OCI-M1 (cell line): ENCODE data around the gene ANKRD10.

Experiments
- DNase-seq: peaks from one replicate; lab custom pipeline; 2025; lab: John Stamatoyannopoulos, UW

The ANKRD10 gene

GRCh38 chr13:110885966-110886869, 28.7 kb downstream of the ANKRD10 start:
- DNase-seq: no peak

DNA sequence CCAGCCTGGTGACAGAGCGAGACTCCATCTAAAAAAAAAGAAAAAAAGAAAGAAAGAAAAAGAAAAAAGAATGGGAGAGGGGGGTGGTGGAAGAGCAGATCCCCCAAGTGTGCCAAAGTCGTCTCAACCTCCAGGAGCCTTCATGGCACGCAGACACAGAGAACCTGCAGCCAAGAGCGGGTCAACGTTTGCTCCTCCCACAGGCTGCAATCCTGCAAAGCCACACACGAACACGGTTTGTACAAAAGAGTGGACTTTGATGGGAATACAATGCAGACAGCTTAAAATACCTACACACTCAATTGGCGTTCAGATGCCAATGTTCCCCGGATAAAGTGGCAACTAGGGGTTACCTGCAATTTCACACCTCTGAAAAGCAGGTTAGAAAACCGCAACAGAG, 29.4 kb downstream of the ANKRD10 start:
- DNase-seq: no peak

DNA sequence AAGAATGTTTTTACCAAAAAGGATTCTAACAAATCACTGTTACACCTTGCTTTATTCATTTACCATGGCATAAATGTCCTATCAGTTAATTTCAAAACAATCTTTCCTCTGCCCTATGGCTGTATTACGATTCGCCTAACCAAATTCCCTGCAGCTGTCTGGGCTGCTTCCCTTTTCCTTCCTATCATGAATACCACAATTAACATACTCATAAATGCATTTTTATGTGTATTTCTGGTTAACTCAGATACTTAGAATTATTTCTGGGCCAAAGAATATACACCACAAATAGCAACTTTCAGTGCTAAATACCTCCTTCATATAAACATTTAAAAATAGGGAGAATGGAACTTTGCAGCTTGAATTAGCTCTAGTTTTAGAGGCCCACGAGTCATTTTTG, 30.4 kb downstream of the ANKRD10 start:
- no peak for DNase-seq

- no peak for DNase-seq
Measured at GRCh38 chr13:110883542-110883941, 31.3 kb downstream of the ANKRD10 start.

DNA sequence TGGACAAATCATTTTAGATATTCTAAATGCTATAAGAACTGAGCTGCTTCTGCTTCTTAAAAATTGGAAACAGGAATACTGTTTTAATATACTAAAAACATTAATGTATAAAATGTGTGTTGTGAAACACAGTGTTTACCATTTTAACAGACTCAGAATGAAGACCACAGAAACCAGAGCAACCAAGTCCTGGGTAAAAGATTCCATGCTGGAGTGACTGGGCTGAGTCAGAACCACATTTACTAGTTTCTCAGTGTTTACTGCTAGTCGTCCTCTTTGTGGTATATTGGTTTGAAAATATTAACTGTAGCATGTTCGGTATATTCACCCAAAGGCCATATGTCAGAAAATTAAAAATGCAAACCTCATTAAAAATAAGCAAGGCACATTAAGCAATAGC, 31.9 kb downstream of the ANKRD10 start:
- no peak for DNase-seq

- no peak for DNase-seq
Measured at GRCh38 chr13:110881839-110882627, 32.8 kb downstream of the ANKRD10 start.

- DNase-seq: no peak
Measured at GRCh38 chr13:110880627-110881026, 34.2 kb downstream of the ANKRD10 start.

GRCh38 chr13:110879482-110879881, 35.4 kb downstream of the ANKRD10 start:
- no peak for DNase-seq

DNA sequence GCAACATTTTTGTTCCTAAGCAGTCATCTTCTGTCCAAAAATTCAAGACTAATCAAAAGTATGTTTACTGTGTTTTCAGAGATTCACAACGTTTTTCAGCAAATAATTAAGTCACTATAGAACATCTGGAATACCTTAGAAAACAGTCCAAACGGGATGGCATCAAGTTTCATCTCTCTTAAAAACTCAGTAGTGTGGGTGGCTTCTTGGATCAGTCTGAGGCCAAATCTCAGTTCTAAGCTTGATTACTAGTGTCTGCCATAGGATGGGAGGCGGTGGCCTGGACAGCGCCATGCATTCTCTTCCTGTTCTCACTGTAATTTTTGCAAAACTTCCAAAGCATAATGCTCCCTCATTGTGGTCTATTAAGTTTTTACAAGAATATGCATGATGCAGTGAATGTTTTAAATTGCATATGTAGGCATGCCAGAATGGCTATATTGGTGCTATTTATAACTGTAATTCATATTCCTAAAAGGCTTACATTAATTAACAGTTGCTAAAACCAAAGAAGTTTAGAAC, 37.1 kb downstream of the ANKRD10 start:
- DNase-seq: no peak

DNA sequence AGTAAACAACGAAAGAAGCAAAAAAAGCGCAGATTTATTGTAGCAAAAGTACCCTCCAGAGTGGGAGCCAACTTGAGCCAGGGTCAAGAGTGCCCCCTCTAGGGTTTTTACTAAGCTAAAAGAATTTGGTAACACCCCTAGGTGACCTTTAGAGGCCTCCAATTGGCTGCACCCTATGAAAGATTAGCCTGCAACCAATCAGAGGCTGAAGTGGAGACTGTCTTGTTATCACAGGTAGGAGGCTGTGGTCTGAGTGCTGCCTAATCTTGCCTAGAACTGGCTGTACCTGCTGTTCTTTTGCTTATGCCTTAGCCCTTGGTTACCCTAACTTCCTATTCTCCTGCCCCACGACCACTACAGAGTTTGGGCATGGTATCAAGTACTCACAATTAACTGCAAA, 38.3 kb downstream of the ANKRD10 start:
- DNase-seq: peak; percentile 4

GRCh38 chr13:110875241-110875640, 39.6 kb downstream of the ANKRD10 start:
- DNase-seq: peak; percentile 38

GRCh38 chr13:110874508-110874960, 40.3 kb downstream of the ANKRD10 start:
- DNase-seq: peak; percentile 77

DNA sequence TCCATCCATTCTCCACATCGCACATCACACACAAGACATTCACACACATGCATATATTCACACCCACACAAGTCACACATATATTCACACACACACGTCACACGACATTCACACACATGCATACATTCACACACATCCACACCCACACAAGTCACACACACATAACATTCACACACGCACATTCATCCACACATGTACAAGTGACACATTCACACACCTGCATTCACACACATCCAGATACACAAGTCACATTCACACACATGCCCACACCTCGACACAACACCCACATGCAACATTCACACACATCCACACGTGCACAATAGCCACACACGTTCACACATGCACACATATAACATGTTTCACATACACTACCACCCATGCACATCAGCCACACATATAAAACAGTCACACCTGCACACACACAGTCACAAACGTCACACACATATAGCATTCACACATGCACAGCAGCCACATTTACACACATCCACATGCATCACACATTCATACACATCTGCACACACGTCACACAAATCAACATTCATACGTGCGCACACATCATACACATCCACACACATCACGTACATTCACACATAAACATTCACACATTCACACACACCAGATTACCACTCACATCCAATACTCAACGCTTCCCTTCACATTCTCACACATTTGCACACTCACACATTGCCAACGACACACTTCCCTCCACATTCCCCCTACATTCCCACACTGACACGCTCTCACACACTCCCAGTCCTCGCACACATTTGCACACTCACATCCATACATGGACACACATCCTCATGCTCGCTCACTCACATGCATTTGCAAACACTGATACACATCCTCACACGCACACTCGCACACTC, 41.0 kb downstream of the ANKRD10 start:
- DNase-seq: no peak

GRCh38 chr13:110872768-110873638, 41.9 kb downstream of the ANKRD10 start:
- no peak for DNase-seq

DNA sequence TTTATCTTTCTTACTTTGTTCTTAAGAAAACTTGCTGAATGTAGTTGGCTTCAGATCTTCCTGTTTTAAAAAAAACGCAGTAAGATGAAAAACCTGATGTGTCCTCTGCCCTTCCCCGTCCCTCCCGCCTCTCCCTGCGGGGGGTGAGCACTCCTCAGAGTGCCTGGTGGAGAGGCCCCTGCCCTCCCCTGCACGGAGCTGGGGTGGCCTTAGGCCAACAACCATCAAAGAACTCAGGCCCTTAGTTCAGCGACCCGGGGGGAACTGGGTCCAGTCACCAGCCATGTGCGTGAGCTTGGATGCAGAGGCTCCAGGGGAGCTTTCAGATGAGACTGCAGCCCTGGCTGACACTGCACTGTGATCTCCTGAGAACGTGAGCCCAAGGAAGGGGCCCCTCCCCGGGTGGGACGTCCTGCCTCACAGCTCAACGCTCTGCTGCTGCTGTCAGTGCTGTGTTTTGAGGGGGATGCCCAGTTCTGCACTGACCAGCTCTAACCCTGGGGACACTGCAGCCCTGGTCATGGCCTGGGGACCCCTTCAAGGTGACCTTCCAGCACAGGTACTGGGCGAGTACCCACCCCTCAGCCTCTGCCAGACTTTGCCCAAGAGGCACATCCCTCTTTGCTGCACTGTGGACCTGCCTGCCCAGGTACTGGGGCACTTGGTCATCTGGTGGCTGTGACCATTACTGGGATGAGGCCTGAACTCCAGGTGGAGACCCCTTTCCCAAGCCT, 42.7 kb downstream of the ANKRD10 start:
- peak; percentile 20 for DNase-seq

DNA sequence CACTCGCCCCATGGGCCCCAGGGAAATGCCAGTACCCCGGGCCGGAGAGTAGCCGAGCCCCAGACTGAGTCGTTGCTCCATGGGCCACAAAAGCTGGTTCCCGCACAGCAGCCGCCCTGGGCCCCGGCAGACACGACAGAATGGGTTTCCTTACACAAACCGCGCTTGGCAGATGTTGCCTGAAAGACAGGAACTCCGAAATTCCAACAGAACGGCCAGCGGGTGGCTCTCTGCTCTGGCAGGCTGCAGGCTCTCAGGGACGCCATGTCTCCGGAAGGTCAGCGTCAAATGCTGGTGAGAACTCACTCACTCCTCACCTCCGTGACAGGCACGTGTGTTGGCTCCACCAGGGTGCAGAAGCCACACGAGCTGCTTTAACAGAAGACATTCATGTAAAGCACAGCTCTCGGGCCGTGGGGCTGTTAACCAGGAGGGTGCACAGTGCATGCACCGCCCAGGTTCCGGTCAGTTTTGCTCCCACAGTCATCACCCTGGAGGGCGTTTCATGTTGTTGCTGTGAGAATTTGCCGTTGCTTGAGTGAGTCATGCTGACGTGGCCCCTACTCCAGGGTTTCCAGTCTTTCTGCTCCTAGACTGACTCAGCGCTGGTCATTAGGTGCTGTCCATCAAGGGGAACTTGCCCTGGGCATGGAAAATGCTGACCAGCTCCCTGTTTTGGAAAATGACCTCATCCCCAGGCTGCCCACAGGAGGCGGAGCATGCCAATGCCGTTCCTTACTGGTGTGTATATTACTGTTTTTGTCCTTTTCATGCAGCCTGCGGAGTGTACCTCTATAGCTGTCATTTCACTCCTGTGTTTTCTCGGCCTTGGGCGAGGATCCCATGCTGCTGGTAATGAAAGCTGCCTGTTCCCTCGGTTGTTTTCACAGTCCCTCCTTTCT, 44.8 kb downstream of the ANKRD10 start:
- peak; percentile 75 for DNase-seq

- DNase-seq: peak; percentile 37
Measured at GRCh38 chr13:110869231-110869804, 45.6 kb downstream of the ANKRD10 start.

DNA sequence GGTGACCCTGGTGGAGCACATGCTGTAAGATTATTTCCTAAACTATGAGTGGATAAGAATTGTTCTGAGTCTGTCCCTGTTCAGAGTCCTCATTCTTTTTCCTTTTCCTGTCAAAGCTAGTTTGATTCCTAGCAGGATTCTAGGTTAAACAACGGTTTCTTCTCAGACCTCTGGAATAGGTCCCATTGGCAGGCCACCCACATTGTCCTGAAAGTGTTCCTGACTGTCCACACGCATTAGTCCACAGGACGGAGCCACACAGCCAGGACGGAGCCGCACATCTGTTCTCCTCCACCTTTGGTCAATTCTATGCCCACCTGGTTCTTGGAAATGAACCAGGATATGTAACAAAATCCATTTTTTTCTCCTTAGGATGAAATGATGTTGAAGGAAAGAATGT, 46.1 kb downstream of the ANKRD10 start:
- no peak for DNase-seq

DNA sequence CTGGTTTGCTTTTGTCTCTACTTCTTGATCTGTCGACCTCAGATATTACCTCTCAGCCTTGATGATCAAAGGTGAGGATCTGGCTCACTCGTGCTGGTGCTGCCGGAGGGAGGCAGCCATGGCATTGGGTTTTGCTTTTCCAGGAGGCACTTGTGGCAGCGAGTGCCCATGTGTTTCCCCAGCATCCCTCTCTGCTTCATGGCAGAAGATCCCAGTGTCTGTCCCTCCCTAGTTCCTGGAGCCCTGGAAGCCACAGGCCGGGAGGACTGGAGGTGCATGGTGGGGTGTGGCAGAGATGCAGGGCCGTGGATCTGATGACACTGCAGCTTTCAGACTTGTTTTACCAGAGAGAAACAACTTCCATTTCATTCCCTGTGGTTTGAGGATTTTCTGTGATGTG, 47.5 kb downstream of the ANKRD10 start:
- no peak for DNase-seq
